ENCODE data around the gene RMI2.
"Not testable (repeated sequence)": the region's sequence is repeated elsewhere in the genome, so short reads cannot be mapped to it uniquely, and the experiment has no call there.

Gene RMI2

GRCh38 chr16:11356573-11357331 lies 11.5 kb downstream of the RMI2 start:
- DNase-seq = no peak

- no peak for DNase-seq
These were observed 13.3 kb downstream of the RMI2 start for GRCh38 chr16:11358531-11358930.

GRCh38 chr16:11359370-11359769 lies 14.1 kb downstream of the RMI2 start:
- DNase-seq = no peak

DNA sequence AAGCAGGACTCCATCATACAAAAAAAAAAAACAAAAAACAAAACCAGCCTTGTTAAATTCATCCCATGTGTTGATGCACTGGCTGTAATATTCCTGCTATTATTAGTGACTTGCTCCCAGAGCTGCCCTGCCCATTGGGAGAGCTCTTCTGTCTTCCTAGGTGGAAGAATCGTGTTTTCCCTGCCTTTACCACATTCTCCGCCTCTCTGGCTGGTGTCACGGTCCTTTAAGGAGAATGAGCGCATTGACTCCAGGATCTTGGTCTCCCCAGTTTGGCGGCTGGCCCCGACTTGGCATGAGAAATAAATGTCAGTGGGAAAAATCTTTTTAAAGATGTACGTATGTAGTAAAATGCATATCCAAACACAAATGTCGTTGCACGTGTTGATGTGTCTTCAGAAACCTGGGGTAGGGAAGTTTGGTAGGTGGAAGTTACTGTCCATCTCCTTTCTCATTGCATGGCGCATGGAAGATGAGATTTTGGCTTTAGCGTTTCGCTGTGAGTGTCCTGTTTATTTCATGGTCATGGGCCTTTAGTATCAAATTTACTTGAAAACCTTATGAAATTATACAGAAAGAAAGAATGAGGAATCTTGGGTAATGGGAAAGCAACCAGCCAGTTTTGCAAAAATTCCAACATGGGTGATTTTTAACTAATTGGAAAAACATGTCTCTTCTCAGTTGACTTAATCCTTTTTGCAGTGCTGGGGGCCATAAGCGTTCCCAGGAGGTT lies 15.5 kb downstream of the RMI2 start:
- no peak for DNase-seq

DNA sequence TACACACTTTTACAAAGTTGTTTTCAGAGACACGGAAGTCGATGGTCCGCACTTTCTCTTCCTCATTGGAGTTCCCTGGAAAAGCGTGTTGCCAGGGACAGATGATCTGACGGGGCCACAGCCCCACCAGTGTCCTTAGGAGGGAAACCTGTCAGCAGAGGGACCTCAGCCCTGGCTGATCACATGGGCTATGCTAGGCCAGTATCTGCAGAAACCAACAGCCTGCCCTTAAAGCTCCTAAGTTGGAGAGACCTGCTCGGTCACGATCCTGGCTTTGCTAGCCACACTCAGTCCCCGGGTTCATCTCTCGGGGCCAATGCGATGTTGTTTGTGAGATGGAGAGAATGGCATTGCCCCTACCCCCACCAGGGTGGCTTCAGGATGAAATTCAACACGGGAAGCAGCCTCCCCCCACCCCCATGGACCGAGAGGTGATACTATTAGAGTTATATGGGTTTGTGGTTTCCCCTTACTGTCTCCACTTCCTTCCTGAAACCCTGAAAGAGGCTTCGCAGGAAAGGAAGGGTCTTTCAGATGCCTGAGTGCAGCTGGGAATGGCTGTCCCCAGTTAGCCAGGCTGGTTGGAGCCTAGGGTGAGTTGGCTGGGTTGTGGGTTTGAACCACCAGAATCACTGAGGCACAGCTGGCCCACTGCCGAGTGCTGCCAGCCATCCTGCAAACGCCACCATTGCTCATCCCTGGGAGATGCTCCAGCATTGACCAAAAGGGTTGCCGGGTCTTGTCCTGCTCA lies 16.6 kb downstream of the RMI2 start:
- peak; percentile 48 for DNase-seq

DNA sequence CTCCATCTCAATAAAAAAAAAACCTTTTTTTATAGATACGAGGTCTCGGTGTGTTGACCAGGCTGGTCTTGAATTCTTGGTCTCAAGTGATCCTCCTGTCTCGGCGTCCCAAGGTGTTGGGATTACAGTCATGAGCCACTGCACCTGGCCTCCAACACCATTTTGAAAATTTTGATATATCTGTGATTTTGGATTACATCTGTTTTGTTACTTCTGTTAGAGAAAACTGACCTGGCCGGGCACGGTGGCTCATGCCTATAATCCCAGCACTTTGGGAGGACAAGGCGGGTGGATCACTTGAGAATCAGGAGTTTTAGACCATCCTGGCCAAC lies 18.6 kb downstream of the RMI2 start:
- no peak for DNase-seq

DNA sequence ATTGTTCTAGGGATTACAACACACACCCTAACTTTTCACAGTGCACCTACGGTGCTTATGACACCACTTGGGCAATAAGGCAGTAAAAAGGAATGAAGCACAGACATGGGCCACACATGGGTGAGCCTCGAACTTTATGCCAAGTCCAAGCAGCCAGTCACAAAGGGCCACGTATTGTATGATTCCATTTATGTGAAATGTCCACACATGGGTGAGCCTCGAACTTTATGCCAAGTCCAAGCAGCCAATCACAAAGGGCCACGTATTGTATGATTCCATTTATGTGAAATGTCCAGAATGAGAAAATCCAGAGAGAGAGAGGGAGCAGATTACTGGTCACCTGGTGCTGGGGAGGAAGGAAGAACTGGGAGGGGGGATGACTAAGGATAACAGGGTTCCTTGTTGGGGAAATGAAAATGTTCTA lies 22.2 kb downstream of the RMI2 start:
- DNase-seq = no peak

DNA sequence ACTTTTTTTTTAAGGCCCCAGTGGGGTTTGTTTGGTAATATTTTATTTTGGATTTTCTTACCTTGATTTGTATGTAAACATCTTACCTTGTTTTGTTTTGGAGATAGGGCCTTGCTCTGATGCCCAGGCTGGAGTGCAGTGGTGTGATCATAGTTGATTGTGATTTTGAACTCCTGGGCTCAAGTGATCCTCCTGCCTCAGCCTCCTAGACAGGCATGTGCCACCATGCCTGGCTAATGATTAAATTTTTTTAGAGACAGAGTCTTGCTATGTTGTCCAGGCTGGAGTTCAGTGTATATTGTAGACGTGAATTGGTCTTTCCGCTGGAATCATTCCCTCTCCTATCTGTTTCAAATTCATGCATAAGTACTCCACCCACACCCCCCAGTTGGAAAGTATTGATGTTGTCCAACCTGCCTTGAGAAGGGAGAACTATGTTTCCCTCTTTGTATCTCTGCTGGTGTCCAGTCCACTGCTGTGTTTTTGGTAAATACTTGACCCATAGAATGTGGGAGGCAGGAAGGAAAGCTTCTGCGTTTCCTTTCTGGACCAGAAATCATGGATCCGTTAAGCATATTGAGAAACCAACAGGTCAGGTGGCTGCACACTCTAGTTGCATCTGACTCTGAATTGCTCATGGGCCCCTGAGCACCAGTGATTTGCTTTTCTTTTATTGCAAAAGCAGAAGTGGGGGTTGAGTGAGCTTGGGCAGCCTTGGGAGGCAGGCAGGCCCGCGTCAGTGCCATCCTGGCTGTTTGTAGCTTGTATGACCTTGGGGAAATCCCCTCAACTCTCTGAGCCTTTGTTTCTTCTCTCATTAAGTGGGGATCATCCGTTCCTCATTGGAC lies 25.0 kb downstream of the RMI2 start:
- no peak for DNase-seq

- not testable (repeated sequence) for DNase-seq
These were observed 25.6 kb downstream of the RMI2 start for GRCh38 chr16:11370932-11371279.

GRCh38 chr16:11372073-11372828 lies 27.0 kb downstream of the RMI2 start:
- DNase-seq = no peak

DNA sequence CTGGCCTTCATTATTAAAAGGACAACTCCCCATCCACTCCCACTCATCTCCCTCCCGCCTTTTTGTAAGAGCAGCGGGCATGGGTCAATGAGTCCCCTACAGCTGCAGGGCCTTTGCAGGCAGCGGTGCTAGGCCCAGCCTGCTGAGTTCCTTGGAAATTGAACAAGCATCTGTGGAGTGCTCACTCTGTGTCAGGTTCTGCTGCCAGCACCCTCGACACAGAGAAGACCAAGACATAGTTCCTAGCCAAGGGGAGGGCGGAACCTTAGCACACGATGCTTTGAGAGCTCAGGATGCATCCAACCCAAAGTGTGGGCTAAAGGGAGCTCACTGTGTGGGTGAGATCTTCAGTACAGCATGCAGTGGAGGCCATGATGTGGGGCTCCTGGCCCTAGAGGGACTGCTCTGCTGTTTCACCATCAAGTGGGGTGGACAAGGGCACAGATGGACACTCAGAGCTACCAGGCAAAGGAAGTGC lies 27.6 kb downstream of the RMI2 start:
- DNase-seq = no peak

GRCh38 chr16:11374255-11374654 lies 29.0 kb downstream of the RMI2 start:
- no peak for DNase-seq

GRCh38 chr16:11377154-11377553 lies 31.9 kb downstream of the RMI2 start:
- DNase-seq = no peak

DNA sequence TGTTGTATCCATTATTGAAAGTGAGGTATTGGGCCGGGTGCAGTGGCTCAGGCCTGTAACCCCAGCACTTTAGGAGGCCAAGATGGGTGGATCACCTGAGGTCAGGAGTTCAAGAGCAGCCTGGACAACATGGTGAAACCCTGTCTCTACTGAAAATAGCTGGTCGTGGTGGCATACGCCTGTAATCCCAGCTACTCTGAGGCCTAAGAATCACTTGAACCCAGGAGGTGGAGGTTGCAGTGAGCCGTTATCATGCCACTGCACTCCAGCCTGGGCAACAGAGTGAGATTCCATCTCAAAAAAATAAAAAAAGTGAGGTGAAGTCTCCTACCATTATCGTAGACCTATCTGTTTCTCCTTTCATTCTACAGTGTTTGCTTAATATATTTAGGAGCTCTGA lies 33.7 kb downstream of the RMI2 start:
- not testable (repeated sequence) for DNase-seq

DNA sequence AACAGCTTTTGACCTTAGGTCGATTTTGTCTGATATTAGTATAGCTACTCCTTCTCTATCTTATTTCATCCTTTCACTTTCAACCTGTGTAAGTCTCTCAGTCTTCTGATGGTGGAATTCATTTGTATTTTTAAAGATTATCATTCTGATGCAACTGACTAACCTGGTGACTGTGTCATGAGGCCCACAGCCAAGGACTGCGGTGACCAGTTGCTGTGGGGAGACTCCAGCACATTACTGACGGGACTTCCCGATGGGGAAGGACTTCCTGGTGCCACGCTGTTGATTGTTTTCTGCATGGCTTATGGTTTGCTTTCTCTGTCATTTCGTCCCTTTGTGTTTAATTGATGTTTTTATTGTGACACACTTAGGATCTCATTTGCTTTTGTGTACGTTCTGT lies 34.2 kb downstream of the RMI2 start:
- DNase-seq = no peak

DNA sequence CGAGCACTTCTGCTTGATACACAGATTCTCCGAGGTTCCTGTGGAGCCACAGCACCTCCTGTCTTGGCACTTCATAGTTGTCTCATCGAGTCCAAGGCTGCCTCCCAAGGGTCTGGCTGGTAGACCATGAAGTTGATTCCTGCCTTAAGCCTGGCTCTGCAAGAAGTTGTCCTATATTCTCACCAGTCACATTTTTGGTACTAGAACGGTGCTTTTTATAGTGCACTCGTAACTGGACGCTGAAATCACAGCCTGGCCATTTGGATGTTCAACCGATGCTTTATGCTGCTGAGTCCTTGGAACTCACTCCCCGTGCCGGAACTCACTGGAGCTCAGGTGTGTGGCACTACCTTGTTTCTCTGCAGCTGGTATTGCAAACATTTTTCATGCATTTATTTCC lies 35.6 kb downstream of the RMI2 start:
- DNase-seq = no peak

DNA sequence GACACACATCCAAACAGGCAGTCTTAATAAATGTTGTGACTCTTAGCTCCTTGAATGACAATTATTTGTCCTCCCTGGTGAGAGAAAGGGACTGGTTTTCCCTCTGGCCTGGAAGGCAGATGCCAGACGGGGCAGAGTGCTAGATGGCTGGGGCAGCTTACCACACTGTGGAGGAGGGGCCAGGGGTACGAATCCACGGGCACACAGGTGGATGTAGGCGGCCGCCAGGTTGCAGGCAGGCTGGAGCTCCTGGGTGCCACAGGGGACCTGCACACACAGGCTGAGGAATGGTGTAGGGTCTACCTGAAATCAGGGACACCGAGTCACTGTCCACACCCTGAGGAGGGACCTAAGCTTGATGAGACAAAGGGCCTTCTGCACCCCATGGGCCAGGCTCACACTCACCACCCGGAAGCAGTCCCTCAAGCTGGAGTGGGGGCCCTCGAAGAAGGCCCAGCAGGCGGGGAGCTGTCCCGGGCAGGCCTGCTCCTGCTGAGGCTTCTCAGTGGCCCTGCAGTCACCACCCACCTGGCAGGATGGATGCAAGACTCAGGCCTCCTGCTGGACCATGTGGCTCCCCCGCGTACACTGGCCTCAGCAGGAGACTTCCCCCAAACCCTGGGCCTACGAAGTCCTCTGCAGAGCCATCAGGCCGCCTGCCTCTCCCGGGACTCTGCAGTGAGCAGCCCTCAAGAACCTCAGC lies 38.4 kb downstream of the RMI2 start:
- no peak for DNase-seq

DNA sequence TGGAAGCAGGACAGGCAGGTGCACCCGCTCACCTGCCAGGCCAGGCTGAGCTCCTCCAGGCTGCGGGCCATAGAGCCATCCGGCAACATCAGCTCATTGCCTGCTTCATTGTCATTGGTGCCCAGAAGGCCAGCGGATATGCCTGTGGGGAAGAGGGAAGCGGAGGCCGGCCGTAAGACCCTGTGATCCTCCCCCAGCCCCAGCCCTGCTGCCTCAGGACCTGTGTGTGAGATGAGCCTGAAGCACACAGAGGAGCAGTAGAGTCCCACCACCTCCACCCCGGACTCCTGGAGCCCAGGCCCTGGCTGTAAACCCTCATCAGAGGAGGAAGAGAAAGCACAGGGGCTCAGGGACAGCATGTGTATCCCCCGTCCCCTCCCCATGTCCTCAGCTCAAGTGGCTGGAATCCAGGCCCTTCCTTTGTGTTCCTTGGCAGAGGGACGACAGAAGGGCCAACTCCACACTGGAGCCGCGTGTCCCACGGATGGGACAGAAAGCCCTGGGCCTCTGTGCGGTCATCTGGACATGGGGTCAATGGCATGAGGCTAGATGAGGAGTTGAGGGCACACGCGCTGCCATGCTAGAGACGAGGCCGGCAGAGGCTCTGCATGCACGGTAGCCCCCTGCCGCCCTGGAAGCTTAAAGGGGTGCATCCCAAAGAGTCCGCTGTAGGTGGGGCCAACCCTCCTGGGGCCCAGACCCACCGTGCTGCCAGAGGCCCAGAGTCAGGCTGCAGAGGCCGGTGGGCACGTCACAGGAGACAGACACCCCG lies 39.1 kb downstream of the RMI2 start:
- no peak for DNase-seq

- DNase-seq = no peak
These were observed 39.8 kb downstream of the RMI2 start for GRCh38 chr16:11384956-11385586.

DNA sequence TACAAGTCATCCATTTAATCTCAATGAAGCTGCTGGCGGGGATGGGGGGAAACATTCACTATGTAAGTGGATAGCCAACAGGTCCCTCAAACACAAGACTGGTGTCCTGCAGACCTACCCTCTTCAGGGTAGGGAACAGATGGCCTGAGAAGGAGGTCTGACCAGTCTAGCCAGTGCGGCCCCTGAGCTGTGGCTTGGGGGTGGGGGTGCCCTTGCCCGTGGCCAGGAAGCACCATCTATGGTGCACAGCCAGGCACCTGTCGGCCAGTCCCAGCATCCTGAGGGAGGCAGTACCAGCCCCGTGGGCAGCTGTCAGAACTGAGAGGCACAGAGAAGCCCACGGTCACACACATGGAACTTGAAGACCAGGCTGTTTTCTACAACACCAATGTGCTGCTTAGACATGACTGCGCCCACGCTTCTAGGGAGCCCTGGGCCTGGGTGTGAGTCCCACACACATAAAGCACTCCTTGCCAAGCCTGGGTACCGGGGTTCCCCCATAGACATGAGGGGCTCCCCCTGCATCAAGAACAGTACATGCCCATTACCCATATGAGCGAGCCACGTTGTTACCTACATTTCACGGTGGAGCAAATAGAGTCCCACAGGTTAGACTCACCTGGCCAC lies 40.9 kb downstream of the RMI2 start:
- DNase-seq = no peak
